NOMO-1 treated with dmso at 0.1 percent for 144 hours (cell line): Measurements from ENCODE around the gene CORIN.

Experiments used
- DNase-seq: peaks from one replicate; lab custom pipeline; 2025; ENCODE audit not compliant: unreplicated experiment; lab: John Stamatoyannopoulos, UW

Gene CORIN

DNA sequence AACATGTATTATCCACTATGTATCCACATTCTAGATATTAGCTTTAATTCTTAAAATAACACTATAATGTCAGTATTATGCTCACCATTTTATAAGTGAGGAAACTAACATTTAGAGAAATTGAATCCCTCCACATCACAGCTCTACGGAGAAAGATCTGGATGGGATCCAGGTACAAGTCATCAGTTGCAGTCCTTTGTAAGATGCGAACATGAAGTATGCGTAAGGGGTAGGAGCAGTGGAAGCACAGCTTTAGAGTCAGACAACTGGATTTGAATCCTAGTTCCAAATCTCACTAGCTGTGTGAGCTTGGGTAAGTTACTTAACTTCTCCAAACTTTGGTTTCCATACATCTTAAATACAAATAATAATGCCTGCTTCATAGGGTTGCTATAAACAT, 190.3 kb downstream of the CORIN start:
- no peak for DNase-seq

- DNase-seq, result no peak
These were observed 190.8 kb downstream of the CORIN start for GRCh38 chr4:47647029-47647428.

DNA sequence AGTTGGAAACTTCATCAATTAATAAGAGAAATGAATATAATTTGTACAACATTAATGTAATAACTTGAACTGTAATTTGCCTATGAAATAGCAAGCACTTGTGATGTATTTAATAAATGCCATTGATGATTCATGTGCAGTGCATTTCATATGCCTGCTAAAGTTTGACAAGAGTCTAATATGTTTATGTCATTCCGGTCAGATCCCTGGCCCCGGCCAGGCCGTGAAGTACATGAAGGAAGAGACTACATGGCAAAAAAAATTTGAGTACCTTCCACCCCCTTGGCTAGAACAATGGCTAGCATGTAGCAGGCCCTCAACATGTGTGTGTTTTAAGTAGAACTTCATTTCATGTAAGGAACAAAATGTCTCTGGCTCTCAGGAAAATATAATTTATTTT, 191.5 kb downstream of the CORIN start:
- DNase-seq, result no peak

GRCh38 chr4:47643845-47644244, 194.0 kb downstream of the CORIN start:
- no peak for DNase-seq

DNA sequence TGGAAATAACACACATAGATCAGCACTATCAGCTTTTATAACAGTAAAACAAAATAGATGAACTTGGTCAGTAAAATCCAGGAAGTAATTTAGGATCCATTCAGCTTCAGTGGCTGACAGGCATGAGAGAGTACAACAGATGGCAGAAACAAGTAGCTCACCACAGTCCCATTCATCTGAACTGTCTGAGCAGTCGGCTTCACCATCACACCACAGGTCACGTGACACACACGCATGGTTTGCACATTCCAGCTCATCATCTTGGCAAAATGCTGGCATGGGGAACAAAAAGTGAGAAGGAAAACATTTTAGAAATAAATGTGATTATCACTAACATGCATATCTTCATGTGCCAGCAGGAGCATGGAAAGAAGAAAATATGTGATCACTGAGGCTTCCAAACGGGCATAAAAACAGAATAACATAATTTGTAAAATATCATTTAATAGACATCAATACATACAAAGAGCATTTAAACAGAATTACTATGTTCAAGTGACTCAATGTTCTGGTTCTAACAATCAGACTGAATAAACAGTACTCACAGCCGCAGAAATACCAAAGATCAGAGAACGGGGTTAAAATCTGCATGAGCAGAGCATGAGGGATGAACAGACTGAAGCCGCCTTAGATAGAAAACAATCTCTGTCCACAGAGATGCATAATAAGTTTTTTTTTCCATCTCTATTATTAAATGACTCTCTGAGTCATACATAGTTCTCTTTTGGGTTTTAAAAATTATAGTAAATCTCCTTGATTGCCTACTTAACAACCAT, 194.7 kb downstream of the CORIN start:
- DNase-seq, result no peak

- DNase-seq, result no peak
These were observed 195.6 kb downstream of the CORIN start for GRCh38 chr4:47642191-47642830.

DNA sequence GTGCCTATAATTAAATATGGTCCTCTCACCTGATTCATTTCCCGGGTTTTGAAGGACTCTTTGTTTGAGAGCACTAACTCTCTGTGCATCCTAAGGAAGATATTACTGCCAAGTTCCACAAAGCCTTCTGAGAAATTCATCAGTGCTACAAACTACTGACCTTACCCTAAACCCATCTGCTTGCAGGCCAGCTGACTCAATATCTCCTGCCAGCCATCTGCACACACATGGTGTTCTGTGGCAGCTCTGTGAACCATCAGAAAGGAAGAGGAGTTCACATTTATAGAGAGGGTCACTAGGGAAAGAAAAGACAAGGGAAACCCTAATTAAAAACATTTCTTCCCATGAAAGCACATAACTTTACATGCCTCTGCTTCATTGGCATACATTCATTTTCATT, 196.1 kb downstream of the CORIN start:
- DNase-seq, result no peak

DNA sequence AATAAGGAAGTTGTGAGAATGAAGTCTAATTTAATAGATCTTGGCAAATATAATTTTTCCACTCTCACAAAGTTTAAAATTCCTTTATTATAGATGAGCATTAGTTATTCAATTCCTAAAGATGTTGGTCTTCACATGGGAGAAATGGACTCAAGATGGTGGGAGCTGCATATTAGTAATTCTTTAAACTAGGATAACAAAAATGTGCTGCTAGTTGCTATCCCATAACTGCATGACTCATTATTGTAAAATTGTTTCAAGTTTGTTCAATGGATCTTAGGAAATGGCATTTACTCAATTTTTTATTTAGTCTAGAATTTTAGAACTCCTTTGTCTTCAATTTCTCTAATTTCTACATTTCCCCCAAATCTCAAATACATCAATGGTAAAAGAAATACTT, 197.0 kb downstream of the CORIN start:
- DNase-seq, result no peak

DNA sequence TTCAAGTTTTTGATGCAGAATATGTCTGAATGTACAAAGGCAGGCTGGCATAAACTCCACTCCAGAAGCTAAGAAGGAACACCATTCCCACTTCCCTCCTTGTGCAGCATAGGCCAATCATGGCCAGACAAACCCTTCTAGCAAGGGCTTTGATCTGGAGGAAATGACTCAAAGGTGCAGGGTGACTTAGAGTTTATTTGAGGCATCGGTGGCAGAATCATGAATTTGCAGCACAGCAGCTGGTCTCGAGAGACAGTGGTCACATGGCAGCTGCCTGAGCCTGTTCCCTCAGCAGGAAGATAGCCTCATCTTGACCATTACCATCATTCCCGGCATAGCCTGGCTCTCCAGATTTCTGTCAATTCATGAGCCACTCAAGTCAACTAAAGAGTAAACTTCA, 198.3 kb downstream of the CORIN start:
- DNase-seq, result no peak

DNA sequence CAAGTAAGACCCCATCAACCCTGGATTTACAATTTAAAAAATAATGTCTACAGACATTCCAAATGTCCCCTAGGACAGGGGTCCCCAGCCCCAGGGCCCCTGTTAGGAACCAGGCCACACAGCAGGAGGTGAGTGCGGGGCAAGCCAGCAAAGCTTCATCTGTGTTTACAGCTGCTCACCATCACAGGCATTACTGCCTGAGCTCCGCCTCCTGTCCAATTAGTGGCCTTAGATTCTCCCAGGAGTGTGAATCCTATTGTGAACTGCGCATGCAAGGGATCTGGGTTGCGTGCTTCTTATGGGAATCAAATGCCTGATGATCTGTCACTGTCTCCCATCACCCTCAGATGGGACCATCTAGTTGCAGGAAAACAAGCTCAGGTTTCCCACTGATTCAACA, 206.7 kb downstream of the CORIN start:
- DNase-seq, result no peak

- DNase-seq, result no peak
These were observed 213.8 kb downstream of the CORIN start for GRCh38 chr4:47624031-47624441.

- DNase-seq, result no peak
These were observed 216.7 kb downstream of the CORIN start for GRCh38 chr4:47621181-47621580.

GRCh38 chr4:47619691-47620090, 218.2 kb downstream of the CORIN start:
- no peak for DNase-seq

GRCh38 chr4:47617607-47618006, 220.3 kb downstream of the CORIN start:
- DNase-seq, result no peak

DNA sequence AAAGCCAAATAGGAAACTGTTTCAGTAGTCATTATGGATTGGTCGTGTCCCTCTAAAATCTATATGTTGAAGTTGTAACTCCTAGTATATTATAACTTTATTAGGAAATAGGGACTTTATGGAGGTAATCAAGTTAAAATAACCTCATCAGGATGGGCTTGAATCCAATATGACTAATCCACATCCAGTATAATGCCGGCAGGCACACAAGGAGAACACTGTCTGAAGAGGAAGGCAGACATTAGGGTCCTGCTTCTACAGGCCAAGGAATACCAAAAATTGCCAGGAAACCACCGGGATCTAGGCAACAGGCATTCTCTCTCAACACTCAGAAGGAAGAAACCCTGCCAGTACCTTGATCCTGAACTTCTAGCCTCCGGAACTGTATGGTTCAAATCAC, 222.5 kb downstream of the CORIN start:
- DNase-seq, result no peak

DNA sequence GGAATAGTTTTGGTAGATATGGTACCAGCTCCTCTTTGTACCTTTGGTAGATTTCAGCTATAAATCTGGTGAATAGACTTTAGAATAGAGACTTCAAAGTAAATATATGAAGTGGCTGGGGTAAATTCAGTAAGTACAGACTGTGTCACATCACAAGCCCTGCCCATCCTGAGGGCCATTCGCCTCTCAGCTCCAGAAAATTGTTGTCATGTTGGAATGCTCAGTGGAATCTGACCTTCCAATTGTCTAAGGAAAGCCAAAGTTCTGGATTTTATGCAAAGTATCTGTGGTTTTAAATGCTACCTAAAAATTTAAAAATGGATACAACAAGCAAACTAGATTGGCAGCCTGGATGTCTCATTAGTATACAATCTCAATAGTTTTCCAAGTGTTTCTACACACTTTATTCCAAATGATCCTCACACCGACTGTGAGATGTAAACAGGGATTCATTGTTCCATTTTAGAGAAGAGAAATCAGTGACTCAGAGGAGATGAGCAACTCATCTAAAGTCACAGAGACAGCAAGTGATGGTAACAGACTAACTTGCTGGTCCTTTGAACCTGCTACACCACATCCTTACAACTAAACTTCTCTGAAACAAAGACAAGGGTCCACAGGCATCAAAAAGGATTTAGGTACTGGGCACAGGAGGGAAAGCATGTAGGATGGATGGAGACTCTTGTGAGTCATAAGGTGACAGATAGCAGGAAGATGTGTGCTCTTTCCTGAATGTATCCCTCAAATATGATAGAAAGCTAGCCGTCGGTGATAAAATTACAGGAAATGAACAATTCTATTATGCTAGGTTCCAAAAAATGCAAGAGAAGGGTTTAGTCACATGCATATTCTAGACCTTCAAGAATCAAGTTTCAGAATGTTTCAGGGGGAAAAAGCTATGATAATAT, 225.5 kb downstream of the CORIN start:
- no peak for DNase-seq

DNA sequence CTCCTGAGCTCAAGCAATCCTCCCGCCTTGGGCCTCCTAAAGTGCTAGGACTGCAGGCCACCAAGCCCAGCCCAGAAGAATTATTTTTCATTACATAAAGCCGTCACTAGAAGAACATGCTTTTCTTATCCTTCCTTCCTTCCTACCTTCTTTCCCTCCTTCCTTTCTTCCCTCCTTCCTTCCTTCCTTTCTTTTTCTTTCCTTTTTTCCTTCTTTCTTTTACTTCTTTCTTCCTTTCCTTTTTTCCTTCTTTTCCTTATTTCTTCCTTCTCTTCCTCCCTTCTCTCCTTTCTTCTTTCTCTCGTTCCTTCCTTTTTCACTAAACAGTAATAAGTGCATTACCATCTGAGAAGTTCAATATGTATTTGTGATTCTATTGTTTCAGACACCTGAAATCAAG, 231.4 kb downstream of the CORIN start:
- DNase-seq, result no peak

DNA sequence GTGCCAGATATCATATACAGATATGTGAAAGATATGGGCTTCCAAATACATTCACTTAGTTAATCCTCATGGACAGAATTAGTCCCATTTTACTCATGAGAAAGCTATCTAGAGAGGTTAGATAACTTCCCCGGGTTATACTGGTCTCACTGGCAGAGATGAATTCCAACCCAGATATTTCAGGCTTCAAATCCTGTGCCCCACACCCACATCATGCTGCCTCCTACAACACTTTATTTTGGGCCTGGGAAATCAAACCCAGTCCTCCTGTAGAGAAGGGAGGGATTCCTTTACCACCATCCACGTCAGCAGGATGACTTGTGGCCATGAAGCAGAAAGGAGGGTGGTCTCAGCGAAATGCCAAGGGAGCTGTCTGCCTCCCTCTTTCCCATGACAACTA, 239.0 kb downstream of the CORIN start:
- DNase-seq, result no peak

- no peak for DNase-seq
These were observed 239.5 kb downstream of the CORIN start for GRCh38 chr4:47598320-47598719.

GRCh38 chr4:47597696-47598095, 240.2 kb downstream of the CORIN start:
- DNase-seq, result no peak

- no peak for DNase-seq
These were observed 247.5 kb downstream of the CORIN start for GRCh38 chr4:47590325-47590724.

GRCh38 chr4:47579235-47579634, 258.6 kb downstream of the CORIN start:
- DNase-seq, result no peak
